Psoas muscle (tissue), 8 donors: ENCODE results near the gene GIMAP5. TPM values are rescaled to one million over a fixed set of nuclear protein-coding genes. Genes with fewer than 3 reads are reported as not detected.

Experiments
- ATAC-seq, 4 donors: fragments of 200-7000 bp; cut with Tn5 transposase; one replicate each; pipeline ENCODE4 v1.9.1; 2020; ENCODE audit warnings: moderate library complexity in 3 of 4, mild to moderate bottlenecking in 2 of 4
- DNase-seq, 2 donors: peaks; one replicate each; pipeline ENCODE4 v3.0.0-alpha.2; 2020
- H3K27ac ChIP-seq: fragments of 200-600 bp; one replicate; pipeline ENCODE4 v1.8.0; 2022
- H3K27me3 ChIP-seq, 3 donors: fragments of 200-600 bp in 1 of 3; one replicate each; pipeline versions ENCODE4 v1.6.1 to v1.8.0; 2013 to 2022; ENCODE audit warnings: low read length in 2 of 3, mild to moderate bottlenecking in 2 of 3, moderate library complexity in 1 of 3; ENCODE audit not compliant: insufficient read depth in 3 of 3
- H3K36me3 ChIP-seq, 2 donors: fragments of 200-600 bp in 1 of 2; one replicate each; pipeline versions ENCODE4 v1.6.1 to v1.8.0; 2013 to 2022; ENCODE audit warnings: low read depth in 1 of 2, mild to moderate bottlenecking in 1 of 2, moderate library complexity in 1 of 2; ENCODE audit not compliant: insufficient read depth in 1 of 2
- H3K4me1 ChIP-seq: fragments of 200-600 bp; one replicate; pipeline ENCODE4 v1.8.0; 2022
- H3K4me3 ChIP-seq: fragments of 200-600 bp; one replicate; pipeline ENCODE4 v1.8.0; 2022; ENCODE audit warnings: mild to moderate bottlenecking
- H3K9me3 ChIP-seq: fragments of 200-600 bp; one replicate; pipeline ENCODE4 v1.8.0; 2022
- CTCF ChIP-seq: fragments of 200-600 bp; IDR thresholded peaks from one replicate; pipeline ENCODE4 v1.8.0; 2022; ENCODE audit warnings: antibody characterized with exemption
- WGBS, 3 donors: extraction: QIAGEN DNeasy Blood & Tissue Kit; methylation state at CpG; one replicate each; pipeline versions ENCODE4 v1.1.6 to v1.1.7; 2013; 5-methylcytosine and 5-hydroxymethylcytosine counted together
- intact Hi-C, 2 donors: fragments of 100-400 bp; cut with DNase I; formaldehyde crosslinking; loops; one replicate each; pipeline versions ENCODE4 v1.11.0 to v1.14.2; 2022
- polyA plus RNA-seq, 3 donors: library from polyadenylated mRNA; stranded (reverse); fragments of 200-250 nt; gene quantifications; one replicate each; pipeline ENCODE4 v1.2.3, GENCODE V29; 2013
- total RNA-seq, 4 donors: library from RNA; stranded (reverse); fragmentation: NEBNext Ultra II Directional in 2 of 4; extraction: Animal tissue kit (Norgen Biotek cat#: 25700) in 2 of 4; gene quantifications; one replicate each; pipeline versions ENCODE4 v1.2.1 to v1.2.4, GENCODE V29; 2021 to 2023
- donor health status: healthy with polysubstance abuse.
- donor health status: DM: no; HTN: no; CAD: no; lungs with moderate emphysema.
- donor health status: Bipolar disorder and iron deficiency.
- donor health status: healthy.
- donor health status: DM: yes; HTN: yes; CAD: no.
- donor health status: DM: no; HTN: no; CAD: no.
- donor health status: DM: no; HTN: no; CAD: no.
- donor health status: DM: yes; HTN: yes; CAD: no.

The GIMAP5 gene
- total and polyA plus RNA-seq, 7 donors: 4.1 to 12.4 (median 8.4) TPM

- DNase-seq (no peak), ATAC-seq (no peak)
- H3K4me1 ChIP-seq: no peaks in the 10 kb centered on the region
- no peak overlapping the region for H3K4me3 ChIP-seq
- intact Hi-C loops: no loop called here
- H3K36me3 ChIP-seq: peaks cover 0 to 6% of the 10 kb centered on the region in 2 donors
- H3K9me3 ChIP-seq: no peaks in the 10 kb centered on the region
- H3K27ac ChIP-seq: no peak overlapping the region
- 78 to 96% (median 89%) methylated on average over 6 of the region's 6 CpGs for WGBS, 3 donors
- no peaks in the 10 kb centered on the region for H3K27me3 ChIP-seq
- no peak for TF ChIP-seq CTCF
Measured at GRCh38 chr7:150746921-150747320, 9.7 kb downstream of the GIMAP5 start.

GRCh38 chr7:150748376-150748775 is 11.2 kb downstream of the GIMAP5 start:
- intact Hi-C loops: no loop called here
- DNase-seq (no peak), ATAC-seq (no peak)
- no peak overlapping the region for H3K27ac ChIP-seq
- no peaks in the 10 kb centered on the region for H3K4me1 ChIP-seq
- H3K9me3 ChIP-seq: no peaks in the 10 kb centered on the region
- no peaks in the 10 kb centered on the region for H3K27me3 ChIP-seq
- no peak overlapping the region for H3K4me3 ChIP-seq
- no peak for TF ChIP-seq CTCF
- WGBS, 3 donors: 78 to 83% (median 79%) methylated on average over 4 of the region's 4 CpGs
- H3K36me3 ChIP-seq: no peaks in the 10 kb centered on the region

DNA sequence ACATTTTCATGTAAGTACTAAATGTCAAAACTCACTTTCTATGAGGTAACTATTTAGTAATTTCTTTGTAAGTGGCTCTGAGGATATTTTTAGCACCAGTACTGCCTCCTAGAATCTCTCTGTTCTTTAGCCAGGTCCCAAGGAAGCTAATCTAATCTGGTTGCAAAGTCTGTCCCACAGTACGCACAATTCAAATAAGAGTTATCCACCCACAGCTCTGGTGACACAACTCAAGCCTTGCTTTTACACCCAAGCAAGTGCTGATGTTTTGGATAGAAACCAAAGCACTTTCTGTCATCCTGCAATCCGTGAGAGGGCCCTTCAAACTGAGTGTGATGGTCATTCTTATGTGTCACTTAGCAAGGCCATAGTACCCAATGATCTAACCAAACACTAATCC is 14.5 kb downstream of the GIMAP5 start:
- peak in 1 of 4 donors; percentile 35 for ATAC-seq
- intact Hi-C loops: loop anchor here in 1 of 2 donors (2.0 kb wide), 1 partner anchor 31 kb away; no protein-coding TSS in a partner anchor
- H3K27ac ChIP-seq: no peak overlapping the region
- H3K4me1 ChIP-seq: no peaks in the 10 kb centered on the region
- WGBS, 3 donors: 41 to 43% (median 42%) methylated on average over 2 of the region's 2 CpGs
- H3K9me3 ChIP-seq: no peaks in the 10 kb centered on the region
- H3K4me3 ChIP-seq: no peak overlapping the region
- no peak for DNase-seq
- TF ChIP-seq CTCF: no peak
- no peaks in the 10 kb centered on the region for H3K27me3 ChIP-seq
- H3K36me3 ChIP-seq: no peaks in the 10 kb centered on the region

DNA sequence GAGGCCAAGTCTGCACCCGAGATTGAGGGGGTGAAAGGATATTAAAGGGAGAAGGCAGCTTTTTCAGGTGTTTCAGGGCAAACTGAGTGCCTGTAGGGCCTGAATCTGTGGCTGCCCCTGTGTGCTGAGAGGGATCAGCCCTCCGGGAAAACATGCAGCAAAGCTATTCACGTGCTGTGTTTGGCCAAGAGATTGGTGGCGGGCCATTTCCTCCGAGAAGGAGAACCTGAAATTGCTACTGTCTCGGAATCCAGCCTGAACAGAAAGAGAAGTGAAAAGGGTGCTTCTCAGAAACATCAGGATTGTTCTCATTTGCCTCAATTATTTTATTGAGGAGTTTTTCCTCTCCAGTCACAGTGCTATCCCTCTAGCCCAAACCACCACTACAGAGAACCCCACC is 16.0 kb downstream of the GIMAP5 start:
- 58 to 64% (median 59%) methylated on average over 6 of the region's 6 CpGs for WGBS, 3 donors
- intact Hi-C loops: no loop called here

More for the DNA sequence above, 16.0 kb downstream of the GIMAP5 start:
- ATAC-seq (no peak), DNase-seq (no peak)
- Histone ChIP-seq H3K27ac (no peak overlapping the region), H3K36me3 (no peaks in the 10 kb centered on the region), H3K4me1 (no peaks in the 10 kb centered on the region), H3K27me3 (no peaks in the 10 kb centered on the region), H3K9me3 (no peaks in the 10 kb centered on the region), H3K4me3 (no peak overlapping the region)
- TF ChIP-seq CTCF: no peak
